GM23338 (cell line): ENCODE results near the gene PLPP4. TPM values are rescaled to one million over a fixed set of nuclear protein-coding genes. Genes with fewer than 3 reads are reported as not detected.

ENCODE experiments used
- ATAC-seq: fragments of 200-7000 bp; cut with Tn5 transposase; 3 replicates; pipeline ENCODE4 v1.9.1; 2020
- DNase-seq: peaks from one replicate; pipeline ENCODE4 v3.0.0-alpha.2; 2015; ENCODE audit warnings: low spot score
- H2AFZ ChIP-seq: fragments of 200-600 bp; sonication (generic); 2 replicates; pipeline ENCODE4 v1.8.0; 2016; ENCODE audit warnings: antibody characterized with exemption, mild to moderate bottlenecking, moderate library complexity
- H3F3A ChIP-seq: fragments of 200-600 bp; sonication (generic); replicated peaks from 2 replicates; pipeline ENCODE4 v1.8.0; 2017; ENCODE audit warnings: antibody characterized with exemption, mixed run types, low read depth
- H3K27ac ChIP-seq: fragments of 200-600 bp; sonication (generic); 2 replicates; pipeline ENCODE4 v1.6.1; 2016; ENCODE audit warnings: low read depth
- H3K27me3 ChIP-seq: fragments of 200-600 bp; sonication (generic); 2 replicates; pipeline ENCODE4 v1.8.0; 2016; ENCODE audit warnings: mild to moderate bottlenecking, mixed run types, moderate library complexity; ENCODE audit not compliant: insufficient read depth
- H3K36me3 ChIP-seq: fragments of 200-600 bp; sonication (generic); 2 replicates; pipeline ENCODE4 v1.8.0; 2016; ENCODE audit warnings: mild to moderate bottlenecking; ENCODE audit not compliant: insufficient read depth
- H3K4me1 ChIP-seq: fragments of 200-600 bp; sonication (generic); 2 replicates; pipeline ENCODE4 v1.8.0; 2016; ENCODE audit warnings: mild to moderate bottlenecking, moderate library complexity; ENCODE audit not compliant: insufficient read depth
- H3K4me2 ChIP-seq: fragments of 200-600 bp; sonication (generic); 2 replicates; pipeline ENCODE4 v1.7.1; 2017; ENCODE audit warnings: mixed run types
- H3K4me3 ChIP-seq: fragments of 200-600 bp; sonication (generic); 2 replicates; pipeline ENCODE4 v1.6.1; 2016; ENCODE audit warnings: mixed run types
- H3K79me2 ChIP-seq: fragments of 200-600 bp; sonication (generic); replicated peaks from 2 replicates; pipeline ENCODE4 v1.8.0; 2017; ENCODE audit warnings: mild to moderate bottlenecking; ENCODE audit not compliant: insufficient read depth
- H3K9me2 ChIP-seq: fragments of 200-600 bp; sonication (generic); 2 replicates; pipeline ENCODE4 v1.8.0; 2017; ENCODE audit not compliant: insufficient read depth
- H4K20me1 ChIP-seq: fragments of 200-600 bp; sonication (generic); replicated peaks from 2 replicates; pipeline ENCODE4 v1.8.0; 2017; ENCODE audit warnings: mild to moderate bottlenecking; ENCODE audit not compliant: insufficient read depth
- H3K27ac Mint-ChIP-seq: 2 replicates; pipeline ENCODE4 v1.8.0; 2020; ENCODE audit warnings: inconsistent platforms, mild to moderate bottlenecking, moderate library complexity, mixed read lengths
- H3K27me3 Mint-ChIP-seq: 3 replicates; pipeline ENCODE4 v1.8.0; 2022; ENCODE audit warnings: low read depth, mild to moderate bottlenecking, moderate library complexity, mixed read lengths, inconsistent platforms; ENCODE audit not compliant: insufficient read depth, poor library complexity
- H3K36me3 Mint-ChIP-seq: 3 replicates; pipeline ENCODE4 v1.8.0; 2021; ENCODE audit warnings: low read depth, mild to moderate bottlenecking, inconsistent platforms, moderate library complexity, mixed read lengths
- H3K4me1 Mint-ChIP-seq: 3 replicates; pipeline ENCODE4 v1.8.0; 2020; ENCODE audit warnings: mild to moderate bottlenecking, inconsistent platforms, mixed read lengths
- H3K4me3 Mint-ChIP-seq: 3 replicates; pipeline ENCODE4 v1.8.0; 2021; ENCODE audit warnings: moderate library complexity, mild to moderate bottlenecking, inconsistent platforms, mixed read lengths
- H3K9me3 Mint-ChIP-seq: 3 replicates; pipeline ENCODE4 v1.8.0; 2020; ENCODE audit warnings: moderate library complexity, mild to moderate bottlenecking, inconsistent platforms, mixed read lengths
- CREB1 ChIP-seq: fragments of 250-450 bp; sonication (Bioruptor Pico); IDR thresholded peaks from 2 replicates; pipeline ENCODE4 v1.5.0; 2020; ENCODE audit warnings: low read depth, mild to moderate bottlenecking, moderate library complexity
- CTCF ChIP-seq, 2 experiments: fragments of 200-600 bp in 1 of 2; sonication (generic) in 1 of 2; conservative IDR thresholded peaks; 2 replicates each; pipeline versions ENCODE4 v1.5.1 to v1.6.1; 2016 to 2017; ENCODE audit warnings: antibody characterized with exemption in 2 of 2, low read depth in 2 of 2, mild to moderate bottlenecking in 2 of 2, moderate library complexity in 1 of 2
- ETS1 ChIP-seq: IDR thresholded peaks from 2 replicates; pipeline ENCODE4 v1.6.1; 2016; ENCODE audit warnings: antibody characterized with exemption
- EZH2 ChIP-seq: fragments of 200-600 bp; sonication (generic); IDR thresholded peaks from one replicate; pipeline ENCODE4 v1.8.0; 2017; ENCODE audit warnings: antibody characterized with exemption, mild to moderate bottlenecking, low read depth; ENCODE audit not compliant: unreplicated experiment
- EZH2phosphoT487 ChIP-seq: fragments of 200-600 bp; sonication (generic); IDR thresholded peaks from one replicate; pipeline ENCODE4 v1.8.1; 2018; ENCODE audit warnings: antibody characterized with exemption; ENCODE audit not compliant: unreplicated experiment
- JUNB ChIP-seq: IDR thresholded peaks from one replicate; pipeline ENCODE4 v1.6.1; 2016; ENCODE audit warnings: antibody characterized with exemption; ENCODE audit not compliant: unreplicated experiment
- POLR2AphosphoS5 ChIP-seq: IDR thresholded peaks from 2 replicates; pipeline ENCODE4 v1.6.1; 2016; ENCODE audit warnings: antibody characterized with exemption, low read depth
- ZNF114 ChIP-seq: fragments of 250-450 bp; sonication (Bioruptor Pico); IDR thresholded peaks from 2 replicates; pipeline ENCODE4 v1.5.0; 2020; ENCODE audit warnings: mild to moderate bottlenecking, moderate library complexity
- ZNF331 ChIP-seq: fragments of 250-450 bp; sonication (Bioruptor Pico); IDR thresholded peaks from 2 replicates; pipeline ENCODE4 v1.5.0; 2020; ENCODE audit warnings: low read depth, mild to moderate bottlenecking, moderate library complexity
- polyA plus RNA-seq: library from polyadenylated mRNA; unstranded; fragments of >200 nt; fragmentation: Nextera tagmentation; extraction: Ambion mirVana; gene quantifications from 2 replicates; pipeline ENCODE4 v1.2.1, GENCODE V29; 2016
- total RNA-seq: library from RNA; depleted of rRNA; stranded (reverse); fragments of >200 nt; shearing (Covaris generic); gene quantifications from 2 replicates; pipeline ENCODE4 v1.2.3, GENCODE V29; 2014

Gene PLPP4
- total and polyA plus RNA-seq, 2 experiments from 2014 or later, result 0.24 to 0.31 TPM

GRCh38 chr10:120601999-120602398 is 145.0 kb downstream of the PLPP4 start (continued):
- no peak for TF ChIP-seq EZH2
- TF ChIP-seq ZNF331 (CRISPR knock-in tag), result no peak
- TF ChIP-seq ZNF114 (CRISPR knock-in tag), result no peak
- TF ChIP-seq CTCF (conservative IDR thresholded peaks at IDR 0.05; ENCODE audit: low read depth in 2 of 2), result no peak
- no peak for TF ChIP-seq POLR2AphosphoS5
- no peak for TF ChIP-seq JUNB
- no peak for TF ChIP-seq EZH2phosphoT487
- no peak for TF ChIP-seq CREB1 (CRISPR knock-in tag)
- no peak for TF ChIP-seq ETS1

GRCh38 chr10:120605410-120605809 is 148.4 kb downstream of the PLPP4 start:
- Histone ChIP-seq H3K4me3 (no peak overlapping the region), H2AFZ (peak overlapping the region; percentile 23)

More at GRCh38 chr10:120605410-120605809, 148.4 kb downstream of the PLPP4 start:
- no peaks in the 10 kb centered on the region for H3K79me2 ChIP-seq
- no peak for TF ChIP-seq POLR2AphosphoS5
- no peak for TF ChIP-seq JUNB
- no peak for TF ChIP-seq ETS1
- H3K36me3 ChIP-seq, result no peaks in the 10 kb centered on the region
- no peak overlapping the region for H3K27ac ChIP-seq
- peaks cover 5% of the 10 kb centered on the region for H3K4me1 ChIP-seq
- H3K4me1 Mint-ChIP-seq, result peaks cover 12% of the 10 kb centered on the region; the same call in 2 of the 3 replicates
- no peak overlapping the region for H3K27ac Mint-ChIP-seq
- peaks cover 13% of the 10 kb centered on the region for H3K9me2 ChIP-seq
- no peaks in the 10 kb centered on the region for H4K20me1 ChIP-seq
- no peak overlapping the region; the same call in 1 of the 2 replicates for H3K4me2 ChIP-seq
- peaks cover 4% of the 10 kb centered on the region; the same call in 1 of the 3 replicates for H3K36me3 Mint-ChIP-seq
- peaks cover 8% of the 10 kb centered on the region for H3K9me3 Mint-ChIP-seq
- no peak for DNase-seq
- ATAC-seq, result no peak
- no peak overlapping the region for H3K4me3 Mint-ChIP-seq
- H3F3A ChIP-seq, result no peaks in the 10 kb centered on the region
- H3K27me3 Mint-ChIP-seq, result peaks cover 3% of the 10 kb centered on the region
- no peaks in the 10 kb centered on the region for H3K27me3 ChIP-seq
